Measurements from ENCODE around the gene CHST8.
"Not testable (repeated sequence)": the region's sequence is repeated elsewhere in the genome, so short reads cannot be mapped to it uniquely, and the experiment has no call there.

The CHST8 gene

GRCh38 chr19:33653684-33654083, 31.9 kb downstream of the CHST8 start:
- TF ChIP-seq CTCF (IDR thresholded peaks at IDR 0.05; ENCODE audit: insufficient read depth, low read depth, low read length, missing control alignments): no peak

DNA sequence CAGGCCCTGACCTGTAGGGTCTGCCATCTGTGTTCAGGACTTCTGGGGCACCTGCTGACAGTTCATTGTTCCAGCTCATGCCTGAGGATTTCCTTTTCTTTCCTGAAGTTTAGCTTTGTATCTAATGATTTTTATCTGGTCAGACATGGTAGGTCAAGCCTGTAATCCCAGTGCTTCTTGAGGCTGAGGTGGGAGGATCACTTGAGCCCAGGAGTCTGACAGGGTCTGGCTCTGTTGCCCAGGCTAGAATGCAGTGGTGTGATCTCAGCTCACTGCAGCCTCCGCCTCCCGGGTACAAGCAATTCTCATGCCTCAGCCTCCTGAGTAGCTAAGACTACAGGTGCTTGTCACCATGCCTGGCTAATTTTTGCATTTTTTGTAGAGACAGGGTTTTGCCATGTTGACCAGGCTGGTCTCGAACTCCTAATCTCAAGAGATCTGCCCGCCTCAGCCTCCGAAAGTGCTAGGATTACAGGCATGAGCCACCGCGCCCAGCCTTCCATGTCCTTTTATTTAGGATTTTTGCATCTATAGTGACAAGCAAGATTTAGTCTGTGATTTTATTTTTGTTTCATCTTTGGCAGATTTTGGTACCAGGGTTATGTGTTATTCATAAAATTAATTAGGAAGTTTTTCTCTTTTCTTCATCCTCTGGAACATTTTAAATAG, 33.2 kb downstream of the CHST8 start:
- no peak for DNase-seq (ENCODE audit: low read depth)
- H3K4me3 ChIP-seq (ENCODE audit: low read depth, low read length): no peak overlapping the region
- TF ChIP-seq CTCF (IDR thresholded peaks at IDR 0.05; ENCODE audit: insufficient read depth, low read depth, low read length, missing control alignments): no peak

More at GRCh38 chr19:33653684-33654083, 31.9 kb downstream of the CHST8 start:
- H3K4me3 ChIP-seq (ENCODE audit: low read depth, low read length): no peak overlapping the region
- DNase-seq (ENCODE audit: low read depth): no peak

GRCh38 chr19:33659835-33660234, 38.1 kb downstream of the CHST8 start:
- no peak for TF ChIP-seq CTCF (IDR thresholded peaks at IDR 0.05; ENCODE audit: insufficient read depth, low read depth, low read length, missing control alignments)
- H3K4me3 ChIP-seq (ENCODE audit: low read depth, low read length): no peak overlapping the region
- DNase-seq (ENCODE audit: low read depth): no peak

- TF ChIP-seq CTCF (IDR thresholded peaks at IDR 0.05; ENCODE audit: insufficient read depth, low read depth, low read length, missing control alignments): no peak
- DNase-seq (ENCODE audit: low read depth): peak; percentile 40
Observed at GRCh38 chr19:33660410-33661124, 38.8 kb downstream of the CHST8 start.

DNA sequence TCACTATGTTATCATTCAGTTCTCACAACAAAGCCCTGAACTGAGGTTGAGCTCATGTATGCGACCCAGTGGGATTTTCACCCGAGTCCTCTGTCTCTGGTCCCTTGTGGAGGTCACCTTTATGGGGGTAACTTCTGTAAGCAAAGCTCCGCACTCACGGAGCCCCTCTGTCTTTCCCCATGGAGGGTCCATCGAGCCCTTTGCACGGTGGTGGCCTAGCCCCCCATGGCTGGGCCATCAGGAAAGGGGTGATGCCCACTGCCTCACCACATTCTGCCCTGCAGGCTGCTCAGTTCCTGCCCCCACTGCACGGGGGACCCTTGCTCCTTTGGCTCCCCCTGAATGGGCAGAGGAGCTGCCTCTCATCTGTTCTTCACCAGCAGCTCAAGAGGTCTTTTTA, 39.6 kb downstream of the CHST8 start:
- no peak for TF ChIP-seq CTCF (IDR thresholded peaks at IDR 0.05; ENCODE audit: insufficient read depth, low read depth, low read length, missing control alignments)

More at GRCh38 chr19:33660410-33661124, 38.8 kb downstream of the CHST8 start:
- H3K4me3 ChIP-seq (ENCODE audit: low read depth, low read length): no peak overlapping the region; the same call in 1 of the 2 replicates

DNA sequence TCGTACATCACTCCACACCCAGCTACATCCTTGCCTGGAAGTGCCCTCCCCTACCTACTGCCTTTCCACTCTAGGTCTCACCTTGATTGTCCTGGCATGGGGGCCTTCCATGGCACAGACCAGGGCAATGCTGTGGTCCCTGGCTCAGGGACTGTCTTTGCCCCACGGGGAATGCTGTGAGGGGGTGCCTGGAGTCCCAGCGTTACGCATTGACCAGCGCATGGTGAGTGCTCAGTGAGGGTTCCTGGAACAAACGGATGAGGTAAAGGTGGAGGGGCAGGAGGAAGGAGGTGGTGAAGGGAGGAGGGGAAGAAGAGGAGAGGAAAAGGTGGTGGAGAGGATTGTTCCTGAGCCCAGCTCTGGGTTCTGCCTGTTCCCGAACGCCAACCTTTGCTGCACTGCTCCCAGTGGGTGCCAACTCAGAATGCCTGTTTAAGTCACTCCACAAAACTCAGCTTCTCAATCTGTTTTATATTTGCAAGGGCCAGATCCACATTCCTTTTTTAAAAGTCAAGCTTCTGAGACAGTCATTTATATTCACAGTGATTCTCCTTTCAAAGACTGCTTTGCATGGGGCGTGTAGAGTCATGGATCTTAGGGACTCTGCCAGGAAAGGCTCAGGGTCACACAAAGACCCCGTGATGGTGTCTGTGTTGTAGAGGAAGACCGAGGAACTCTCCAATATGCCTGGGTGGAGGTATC, 40.8 kb downstream of the CHST8 start:
- TF ChIP-seq CTCF (IDR thresholded peaks at IDR 0.05; ENCODE audit: insufficient read depth, low read depth, low read length, missing control alignments): no peak
- DNase-seq (ENCODE audit: low read depth): no peak
- no peak overlapping the region for H3K4me3 ChIP-seq (ENCODE audit: low read depth, low read length)

More for the DNA sequence above, 39.6 kb downstream of the CHST8 start:
- no peak for DNase-seq (ENCODE audit: low read depth)
- no peak overlapping the region for H3K4me3 ChIP-seq (ENCODE audit: low read depth, low read length)

DNA sequence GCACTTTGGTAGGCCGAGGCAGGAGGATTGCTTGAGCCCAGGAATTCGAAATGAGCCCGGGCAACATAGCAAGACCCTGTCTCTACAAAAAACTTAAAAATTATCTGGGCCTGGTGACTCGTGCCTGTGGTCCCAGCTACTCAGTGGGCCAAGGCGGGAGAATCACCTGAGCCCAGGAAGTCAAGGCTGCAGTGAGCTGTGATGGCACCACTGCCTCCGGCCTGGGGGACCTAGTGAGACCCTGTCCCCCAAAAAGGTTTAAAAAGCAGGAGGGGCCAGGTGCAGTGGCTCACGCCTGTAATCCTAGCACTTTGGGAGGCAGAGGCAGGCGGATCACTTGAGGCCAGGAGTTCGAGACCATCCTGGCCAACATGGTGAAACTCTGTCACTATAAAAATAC, 41.6 kb downstream of the CHST8 start:
- not testable (repeated sequence) for H3K4me3 ChIP-seq (ENCODE audit: low read depth, low read length); DNase-seq (ENCODE audit: low read depth)

All from GM12865 (cell line).